Neural progenitor cell (in vitro differentiated cells): ENCODE measurements around the gene MICU2. TPM values are rescaled to one million over a fixed set of nuclear protein-coding genes. Genes with fewer than 3 reads are reported as not detected.
"Not testable (repeated sequence)": the region's sequence is repeated elsewhere in the genome, so short reads cannot be mapped to it uniquely, and the experiment has no call there.

Experiments
- DNase-seq: peaks from one replicate; pipeline ENCODE4 v3.0.0-alpha.2; 2016; ENCODE audit warnings: low spot score
- H2AFZ ChIP-seq: fragments of 200-600 bp; sonication (generic); replicated peaks from 2 replicates; pipeline ENCODE4 v1.6.1; 2016; ENCODE audit warnings: antibody characterized with exemption
- H3F3A ChIP-seq: fragments of 200-600 bp; sonication (generic); 2 replicates; pipeline ENCODE4 v1.6.1; 2016; ENCODE audit warnings: antibody characterized with exemption, low read depth
- H3K27ac ChIP-seq: fragments of 200-600 bp; sonication (generic); 2 replicates; pipeline ENCODE4 v1.5.1; 2016; ENCODE audit warnings: mild to moderate bottlenecking
- H3K27me3 ChIP-seq: fragments of 200-600 bp; sonication (generic); 2 replicates; pipeline ENCODE4 v1.6.1; 2016; ENCODE audit warnings: mild to moderate bottlenecking, moderate library complexity
- H3K36me3 ChIP-seq: fragments of 200-600 bp; sonication (generic); 2 replicates; pipeline ENCODE4 v1.5.1; 2016
- H3K4me1 ChIP-seq: fragments of 200-600 bp; sonication (generic); 2 replicates; pipeline ENCODE4 v1.6.1; 2016; ENCODE audit warnings: mixed run types
- H3K4me2 ChIP-seq: fragments of 200-600 bp; sonication (generic); 2 replicates; pipeline ENCODE4 v1.6.1; 2016
- H3K4me3 ChIP-seq: fragments of 200-600 bp; sonication (generic); 2 replicates; pipeline ENCODE4 v1.5.1; 2016
- H3K79me2 ChIP-seq: fragments of 200-600 bp; sonication (generic); 2 replicates; pipeline ENCODE4 v1.6.1; 2016; ENCODE audit warnings: low read depth
- H3K9ac ChIP-seq: fragments of 200-600 bp; sonication (generic); 2 replicates; pipeline ENCODE4 v1.6.1; 2016
- H3K9me3 ChIP-seq: fragments of 200-600 bp; sonication (generic); 2 replicates; pipeline ENCODE4 v1.5.1; 2016; ENCODE audit warnings: low read depth
- H4K20me1 ChIP-seq: fragments of 200-600 bp; sonication (generic); 2 replicates; pipeline ENCODE4 v1.6.1; 2016; ENCODE audit warnings: low read depth
- H3K27ac Mint-ChIP-seq: 3 replicates; pipeline ENCODE4 v1.8.0; 2021; ENCODE audit warnings: mixed read lengths
- H3K27me3 Mint-ChIP-seq: 2 replicates; pipeline ENCODE4 v1.8.0; 2022; ENCODE audit warnings: low read depth, mild to moderate bottlenecking, inconsistent platforms, moderate library complexity, mixed read lengths; ENCODE audit not compliant: insufficient read depth
- H3K36me3 Mint-ChIP-seq: 3 replicates; pipeline ENCODE4 v1.8.0; 2021; ENCODE audit warnings: mixed read lengths
- H3K4me1 Mint-ChIP-seq: 3 replicates; pipeline ENCODE4 v1.8.0; 2021; ENCODE audit warnings: mixed read lengths
- H3K4me3 Mint-ChIP-seq: 3 replicates; pipeline ENCODE4 v1.8.0; 2021; ENCODE audit warnings: mild to moderate bottlenecking, moderate library complexity, mixed read lengths
- H3K9me3 Mint-ChIP-seq: 3 replicates; pipeline ENCODE4 v1.8.0; 2020; ENCODE audit warnings: mixed read lengths
- CTCF ChIP-seq: fragments of 200-600 bp; sonication (generic); IDR thresholded peaks from 2 replicates; pipeline ENCODE4 v1.5.1; 2017; ENCODE audit warnings: antibody characterized with exemption, mild to moderate bottlenecking
- EZH2 ChIP-seq: fragments of 200-600 bp; sonication (generic); IDR thresholded peaks from 2 replicates; pipeline ENCODE4 v1.6.1; 2017; ENCODE audit warnings: antibody characterized with exemption, mild to moderate bottlenecking, moderate library complexity
- EZH2phosphoT487 ChIP-seq: fragments of 200-600 bp; sonication (generic); IDR thresholded peaks from 2 replicates; pipeline ENCODE4 v1.6.1; 2017; ENCODE audit warnings: antibody characterized with exemption
- total RNA-seq: library from RNA; depleted of rRNA; stranded (reverse); fragments of >200 nt; gene quantifications from 2 replicates; pipeline ENCODE4 v1.2.3, GENCODE V29; 2015; ENCODE audit warnings: low replicate concordance

The MICU2 gene
- total RNA-seq, 1 donor from 2014 or later = 112 TPM

- peaks cover 15% of the 10 kb centered on the region for H3K36me3 Mint-ChIP-seq
- H3K27me3 ChIP-seq = no peaks in the 10 kb centered on the region
Measured at GRCh38 chr13:21567714-21568113, 36.3 kb downstream of the MICU2 start.

GRCh38 chr13:21557995-21558394, 46.0 kb downstream of the MICU2 start:
- Mint-ChIP-seq H3K27ac (no peak overlapping the region), H3K36me3 (peaks cover 33% of the 10 kb centered on the region), H3K4me1 (no peaks in the 10 kb centered on the region), H3K9me3 (peaks cover 9% of the 10 kb centered on the region), H3K4me3 (no peak overlapping the region), H3K27me3 (peaks cover under 1% of the 10 kb centered on the region)
- TF ChIP-seq EZH2 (no peak), CTCF (peak; percentile 67)
- Histone ChIP-seq H3K9ac (no peak overlapping the region), H3K79me2 (peaks cover 11% of the 10 kb centered on the region), H3K27me3 (no peaks in the 10 kb centered on the region), H2AFZ (no peak overlapping the region), H3K9me3 (no peaks in the 10 kb centered on the region), H3K4me1 (no peaks in the 10 kb centered on the region), H3K4me2 (no peak overlapping the region), H4K20me1 (no peaks in the 10 kb centered on the region), H3K36me3 (peaks cover 14% of the 10 kb centered on the region), H3K4me3 (no peak overlapping the region), H3F3A (no peaks in the 10 kb centered on the region), H3K27ac (no peak overlapping the region)
- DNase-seq = peak; percentile 59

More at GRCh38 chr13:21567714-21568113, 36.3 kb downstream of the MICU2 start:
- peaks cover under 1% of the 10 kb centered on the region for H3K36me3 ChIP-seq
- H3K4me1 ChIP-seq = no peaks in the 10 kb centered on the region
- H4K20me1 ChIP-seq = no peaks in the 10 kb centered on the region
- Mint-ChIP-seq H3K4me1 (no peaks in the 10 kb centered on the region), H3K27me3 (peaks cover 3% of the 10 kb centered on the region), H3K4me3 (no peak overlapping the region), H3K27ac (no peak overlapping the region), H3K9me3 (peaks cover 2% of the 10 kb centered on the region)
- no peaks in the 10 kb centered on the region for H3K9me3 ChIP-seq
- H3K9ac ChIP-seq = no peak overlapping the region
- no peaks in the 10 kb centered on the region for H3F3A ChIP-seq
- no peak overlapping the region for H3K27ac ChIP-seq
- no peak for TF ChIP-seq EZH2
- no peak for TF ChIP-seq CTCF
- TF ChIP-seq EZH2phosphoT487 = no peak
- H3K4me2 ChIP-seq = no peak overlapping the region
- H2AFZ ChIP-seq = no peak overlapping the region
- no peak overlapping the region for H3K4me3 ChIP-seq
- DNase-seq = no peak
- H3K79me2 ChIP-seq = peaks cover 5% of the 10 kb centered on the region

- Histone ChIP-seq H3K4me1 (no peaks in the 10 kb centered on the region), H3K4me3 (no peak overlapping the region), H3K9ac (no peak overlapping the region), H3K79me2 (peaks cover 11% of the 10 kb centered on the region), H3K4me2 (no peak overlapping the region), H3K9me3 (no peaks in the 10 kb centered on the region), H3F3A (no peaks in the 10 kb centered on the region), H4K20me1 (no peaks in the 10 kb centered on the region), H3K27me3 (no peaks in the 10 kb centered on the region), H3K36me3 (peaks cover 2% of the 10 kb centered on the region), H3K27ac (no peak overlapping the region), H2AFZ (no peak overlapping the region)
- Mint-ChIP-seq H3K4me1 (no peaks in the 10 kb centered on the region), H3K4me3 (no peak overlapping the region), H3K27ac (no peak overlapping the region), H3K9me3 (peaks cover 11% of the 10 kb centered on the region), H3K27me3 (no peaks in the 10 kb centered on the region), H3K36me3 (peaks cover 32% of the 10 kb centered on the region)
- TF ChIP-seq EZH2phosphoT487 = no peak
- TF ChIP-seq CTCF = no peak
- TF ChIP-seq EZH2 = no peak
- DNase-seq = no peak
Measured at GRCh38 chr13:21556051-21556450, 47.9 kb downstream of the MICU2 start.

DNA sequence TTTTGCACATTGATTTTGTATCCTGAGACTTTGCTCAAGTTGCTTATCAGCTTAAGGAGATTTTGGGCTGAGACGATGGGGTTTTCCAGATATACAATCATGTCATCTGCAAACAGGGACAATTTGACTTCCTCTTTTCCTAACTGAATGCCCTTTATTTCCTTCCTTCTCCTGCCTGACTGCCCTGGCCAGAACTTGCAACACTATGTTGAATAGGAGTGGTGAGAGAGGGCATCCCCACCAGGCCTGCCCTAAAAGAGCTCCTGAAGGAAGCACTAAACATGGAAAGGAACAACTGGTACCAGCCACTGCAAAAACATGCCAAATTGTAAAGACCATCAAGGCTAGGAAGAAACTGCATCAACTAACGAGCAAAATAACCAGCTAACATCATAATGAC, 50.7 kb downstream of the MICU2 start:
- H4K20me1 ChIP-seq, DNase-seq, H3K4me1 Mint-ChIP-seq, H3K27me3 Mint-ChIP-seq, H3F3A ChIP-seq, H3K27ac ChIP-seq, H3K36me3 ChIP-seq, H3K4me3 Mint-ChIP-seq, H3K27ac Mint-ChIP-seq, H3K27me3 ChIP-seq, H3K4me2 ChIP-seq, H3K9me3 ChIP-seq, H2AFZ ChIP-seq, H3K4me1 ChIP-seq, H3K4me3 ChIP-seq, H3K9ac ChIP-seq: not testable (repeated sequence)
- Mint-ChIP-seq H3K36me3 (peaks cover 34% of the 10 kb centered on the region), H3K9me3 (peaks cover 11% of the 10 kb centered on the region)
- peaks cover 11% of the 10 kb centered on the region for H3K79me2 ChIP-seq
